HepG2 (cell line): ENCODE measurements around the gene MED12L. TPM values are rescaled to one million over a fixed set of nuclear protein-coding genes. Genes with fewer than 3 reads are reported as not detected.
A peak's percentile ranks its signal among the peaks of the same experiment; 100 is the strongest.

ENCODE experiments used
- ARID5B ChIP-seq: IDR thresholded peaks from 2 replicates; pipeline ENCODE4 v1.4.0; 2020; ENCODE audit warnings: mild to moderate bottlenecking, missing genetic modification reagents
- CREB3 ChIP-seq: sonication (generic); formaldehyde crosslinking; IDR thresholded peaks from 2 replicates; pipeline ENCODE4 v1.5.0; 2020; ENCODE audit warnings: missing genetic modification reagents
- CREM ChIP-seq, 2 experiments: sonication (generic) in 1 of 2; formaldehyde crosslinking in 1 of 2; IDR thresholded peaks; 2 replicates each; pipeline versions ENCODE4 v1.4.0 to v1.6.1; 2016 to 2020; ENCODE audit warnings: antibody characterized with exemption in 1 of 2, mild to moderate bottlenecking in 1 of 2, missing genetic modification reagents in 1 of 2
- ERF ChIP-seq: IDR thresholded peaks from 2 replicates; pipeline ENCODE4 v1.6.1; 2018; ENCODE audit warnings: missing biosample characterization, missing genetic modification reagents
- FOXK1 ChIP-seq: sonication (generic); formaldehyde crosslinking; IDR thresholded peaks from 2 replicates; pipeline ENCODE4 v1.4.0; 2020; ENCODE audit warnings: low read depth, missing genetic modification reagents, borderline replicate concordance
- FOXP1 ChIP-seq, 2 experiments: fragments of 450-650 bp in 1 of 2; IDR thresholded peaks; 2 replicates each; pipeline ENCODE4 v1.6.1; 2017 to 2018; ENCODE audit warnings: antibody characterized with exemption in 1 of 2
- HDAC1 ChIP-seq: sonication (generic); formaldehyde crosslinking; IDR thresholded peaks from 2 replicates; pipeline ENCODE4 v1.5.1; 2020; ENCODE audit warnings: mild to moderate bottlenecking, missing genetic modification reagents
- HNF1A ChIP-seq, 2 experiments: sonication (generic) in 1 of 2; formaldehyde crosslinking in 1 of 2; IDR thresholded peaks; 2 replicates each; pipeline versions ENCODE4 v1.4.0 to v1.6.1; 2016 to 2020; ENCODE audit warnings: borderline replicate concordance in 1 of 2, low read depth in 1 of 2, mild to moderate bottlenecking in 1 of 2, missing genetic modification reagents in 1 of 2
- PRMT3 ChIP-seq: sonication (generic); formaldehyde crosslinking; IDR thresholded peaks from 2 replicates; pipeline ENCODE4 v1.8.1; 2022; ENCODE audit warnings: low read depth, mild to moderate bottlenecking, moderate library complexity, missing genetic modification reagents, borderline replicate concordance
- SKI ChIP-seq: fragments of 450-650 bp; IDR thresholded peaks from one replicate; pipeline ENCODE4 v1.6.1; 2018; ENCODE audit warnings: mild to moderate bottlenecking; ENCODE audit not compliant: partially characterized antibody
- SOX6 ChIP-seq, 2 experiments: fragments of 450-650 bp in 1 of 2; sonication (generic) in 1 of 2; formaldehyde crosslinking in 1 of 2; IDR thresholded peaks; 2 replicates each; pipeline versions ENCODE4 v1.4.0 to v1.6.1; 2017 to 2020; ENCODE audit warnings: antibody characterized with exemption in 1 of 2, mild to moderate bottlenecking in 1 of 2, missing genetic modification reagents in 1 of 2
- TAF1 ChIP-seq: sonication (generic); formaldehyde crosslinking; IDR thresholded peaks from 2 replicates; pipeline ENCODE4 v1.4.0; 2020; ENCODE audit warnings: missing genetic modification reagents
- TFAP4 ChIP-seq: sonication (generic); IDR thresholded peaks from 2 replicates; pipeline ENCODE4 v1.6.1; 2016; ENCODE audit warnings: low read depth, borderline replicate concordance
- TOPORS ChIP-seq: sonication (generic); formaldehyde crosslinking; IDR thresholded peaks from 2 replicates; pipeline ENCODE4 v1.8.0; 2023; ENCODE audit warnings: mild to moderate bottlenecking, missing genetic modification reagents
- ZMYM4 ChIP-seq: sonication (generic); formaldehyde crosslinking; IDR thresholded peaks from 2 replicates; pipeline ENCODE4 v1.8.1; 2023; ENCODE audit warnings: mild to moderate bottlenecking, missing genetic modification reagents
- ZNF33A ChIP-seq: sonication (generic); formaldehyde crosslinking; IDR thresholded peaks from 2 replicates; pipeline ENCODE4 v1.5.1; 2020; ENCODE audit warnings: missing genetic modification reagents, mild to moderate bottlenecking, moderate library complexity, borderline replicate concordance
- ZNF501 ChIP-seq: sonication (generic); formaldehyde crosslinking; IDR thresholded peaks from 2 replicates; pipeline ENCODE4 v1.5.1; 2020; ENCODE audit warnings: mild to moderate bottlenecking, moderate library complexity, missing genetic modification reagents
- polyA plus RNA-seq, 8 experiments: library from polyadenylated mRNA; depleted of rRNA in 3 of 8; stranded (reverse) in 7 of 8; unstranded in 1 of 8; fragments of >200 nt; fragmentation: Illumina TruSeq in 4 of 8; extraction: Trizol in 4 of 8; gene quantifications; 2 replicates each; pipeline versions ENCODE4 v1.2.1 to v1.2.3, GENCODE V29; 2011 to 2016; ENCODE audit warnings: low read depth in 4 of 8, missing spikeins in 1 of 8, mixed read lengths in 1 of 8; ENCODE audit not compliant: insufficient read depth in 1 of 8
- total RNA-seq, 5 experiments: library from RNA; depleted of rRNA; stranded (reverse); fragments of >200 nt; fragmentation: Illumina TruSeq; extraction: Trizol; gene quantifications; 2 replicates each; pipeline ENCODE4 v1.2.3, GENCODE V29; 2016; ENCODE audit warnings: low read depth in 1 of 5

Gene MED12L
- total and polyA plus RNA-seq, 2 of the 13 experiments (the other 11 are each of a cell fraction or from before 2014, with no cell fraction given), result 0.07 to 0.64 TPM

- TF ChIP-seq ARID5B (CRISPR knock-in tag) (0 out of 2 replicates have a peak, but pooled peaks have one; percentile 24), TAF1 (CRISPR knock-in tag) (no peak), SKI (no peak), SOX6 (IDR thresholded peaks at IDR 0.05) (no peak), SOX6 (CRISPR knock-in tag; IDR thresholded peaks at IDR 0.05) (peak; percentile 38; the same call in 1 of the 2 replicates), HNF1A (IDR thresholded peaks at IDR 0.05; ENCODE audit: low read depth) (0 out of 2 replicates have a peak, but pooled peaks have one; percentile 16), HNF1A (CRISPR knock-in tag; IDR thresholded peaks at IDR 0.05; ENCODE audit: borderline replicate concordance) (no peak; the same call in 1 of the 2 replicates), TOPORS (CRISPR knock-in tag) (no peak), ZMYM4 (CRISPR knock-in tag) (peak; percentile 58), CREB3 (CRISPR knock-in tag) (no peak), ERF (CRISPR knock-in tag) (peak; percentile 27; the same call in 1 of the 2 replicates), HDAC1 (CRISPR knock-in tag) (peak; percentile 11; the same call in 1 of the 2 replicates), TFAP4 (peak; percentile 93), ZNF33A (CRISPR knock-in tag) (0 out of 2 replicates have a peak, but pooled peaks have one; percentile 32), ZNF501 (CRISPR knock-in tag) (peak; percentile 49; the same call in 1 of the 2 replicates), FOXP1 (IDR thresholded peaks at IDR 0.05) (0 out of 2 replicates have a peak, but pooled peaks have one; percentile 8), FOXP1 (CRISPR knock-in tag; IDR thresholded peaks at IDR 0.05) (0 out of 2 replicates have a peak, but pooled peaks have one; percentile 9), FOXK1 (CRISPR knock-in tag) (peak; percentile 49; the same call in 1 of the 2 replicates), PRMT3 (CRISPR knock-in tag) (no peak), CREM (IDR thresholded peaks at IDR 0.05) (no peak), CREM (CRISPR knock-in tag; IDR thresholded peaks at IDR 0.05) (no peak)
Measured at GRCh38 chr3:151210676-151211381, 125.4 kb downstream of the MED12L start (continued).
